GM23248 (cell line): ENCODE measurements around the gene SLC38A8. TPM values are rescaled to one million over a fixed set of nuclear protein-coding genes. Genes with fewer than 3 reads are reported as not detected.

Experiments used
- DNase-seq: peaks from one replicate; pipeline ENCODE4 v3.0.0-alpha.2; 2015
- H2AFZ ChIP-seq: fragments of 200-600 bp; sonication (generic); 2 replicates; pipeline ENCODE4 v1.6.1; 2016; ENCODE audit warnings: antibody characterized with exemption
- H3F3A ChIP-seq: fragments of 200-600 bp; sonication (generic); 2 replicates; pipeline ENCODE4 v1.6.1; 2016; ENCODE audit warnings: mild to moderate bottlenecking, antibody characterized with exemption, mixed run types; ENCODE audit not compliant: insufficient read depth
- H3K27ac ChIP-seq: fragments of 200-600 bp; sonication (generic); 2 replicates; pipeline ENCODE4 v1.5.1; 2016; ENCODE audit warnings: mild to moderate bottlenecking
- H3K27me3 ChIP-seq: fragments of 200-600 bp; sonication (generic); replicated peaks from 2 replicates; pipeline ENCODE4 v1.6.1; 2016; ENCODE audit warnings: mild to moderate bottlenecking; ENCODE audit not compliant: insufficient read depth
- H3K36me3 ChIP-seq: fragments of 200-600 bp; sonication (generic); 2 replicates; pipeline ENCODE4 v1.6.1; 2016; ENCODE audit warnings: low read depth, mild to moderate bottlenecking
- H3K4me1 ChIP-seq: fragments of 200-600 bp; sonication (generic); 2 replicates; pipeline ENCODE4 v1.6.1; 2016; ENCODE audit warnings: mild to moderate bottlenecking; ENCODE audit not compliant: insufficient read depth
- H3K4me2 ChIP-seq: fragments of 200-600 bp; sonication (generic); one replicate; pipeline ENCODE4 v1.6.1; 2016; ENCODE audit warnings: mild to moderate bottlenecking; ENCODE audit not compliant: unreplicated experiment
- H3K4me3 ChIP-seq: fragments of 200-600 bp; sonication (generic); 2 replicates; pipeline ENCODE4 v1.5.1; 2016; ENCODE audit warnings: mild to moderate bottlenecking
- H3K79me2 ChIP-seq: fragments of 200-600 bp; sonication (generic); 2 replicates; pipeline ENCODE4 v1.6.1; 2016; ENCODE audit warnings: mild to moderate bottlenecking; ENCODE audit not compliant: insufficient read depth
- H3K9ac ChIP-seq: fragments of 200-600 bp; sonication (generic); 2 replicates; pipeline ENCODE4 v1.6.1; 2016; ENCODE audit warnings: mild to moderate bottlenecking
- H3K9me2 ChIP-seq: fragments of 200-600 bp; sonication (generic); 2 replicates; pipeline ENCODE4 v1.6.1; 2016; ENCODE audit warnings: mixed run types, mild to moderate bottlenecking, moderate library complexity; ENCODE audit not compliant: insufficient read depth
- H3K9me3 ChIP-seq: fragments of 200-600 bp; sonication (generic); one replicate; pipeline ENCODE4 v1.6.1; 2017; ENCODE audit warnings: low read depth
- H4K20me1 ChIP-seq: fragments of 200-600 bp; sonication (generic); 2 replicates; pipeline ENCODE4 v1.6.0; 2016; ENCODE audit not compliant: insufficient read depth
- EZH2 ChIP-seq: fragments of 200-600 bp; sonication (generic); IDR thresholded peaks from 2 replicates; pipeline ENCODE4 v1.6.1; 2018; ENCODE audit warnings: antibody characterized with exemption, mild to moderate bottlenecking; ENCODE audit not compliant: insufficient read depth, poor library complexity, severe bottlenecking
- EZH2phosphoT487 ChIP-seq: fragments of 200-600 bp; sonication (generic); IDR thresholded peaks from 2 replicates; pipeline ENCODE4 v1.6.1; 2018; ENCODE audit warnings: antibody characterized with exemption, moderate library complexity, mild to moderate bottlenecking, low read depth; ENCODE audit not compliant: insufficient read depth
- WGBS, 2 experiments: methylation state at CpG; one replicate each; pipeline ENCODE4 v1.1.6; 2015 to 2017; ENCODE audit warnings: low lambda C conversion rate in 2 of 2, low coverage in 1 of 2; ENCODE audit errors: missing lambda C conversion rate in 2 of 2; 5-methylcytosine and 5-hydroxymethylcytosine counted together
- in situ Hi-C: fragments of 300-500 bp; cut with MboI; formaldehyde crosslinking; loops from 2 replicates; pipeline ENCODE4 v1.15.0; 2020
- polyA plus RNA-seq: library from polyadenylated mRNA; unstranded; fragments of >200 nt; fragmentation: Nextera tagmentation; extraction: Ambion mirVana; gene quantifications from 2 replicates; pipeline ENCODE4 v1.2.1, GENCODE V29; 2016
- total RNA-seq: library from RNA; depleted of rRNA; stranded (reverse); fragments of >200 nt; shearing (Covaris generic); gene quantifications from 2 replicates; pipeline ENCODE4 v1.2.3, GENCODE V29; 2014

Gene SLC38A8
- total and polyA plus RNA-seq, 2 experiments from 2014 or later: not detected

DNA sequence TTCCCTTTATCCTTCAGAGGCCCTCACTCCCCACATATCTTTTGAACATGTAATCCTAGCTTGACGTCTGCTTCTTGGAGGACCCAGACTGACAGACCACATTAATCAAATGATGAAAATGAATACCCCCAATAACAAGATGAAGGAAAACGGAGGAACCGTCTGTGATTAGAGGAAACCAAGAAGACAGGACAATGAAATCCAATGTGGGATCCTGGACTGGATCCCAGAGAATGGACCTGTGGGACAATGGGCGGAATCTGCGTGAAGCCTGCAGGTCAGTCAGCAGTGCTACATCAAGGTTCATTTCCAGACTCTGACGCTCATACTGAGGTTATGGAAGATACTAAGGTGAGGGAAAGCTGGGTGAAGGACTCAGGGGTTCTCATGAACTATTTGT is 38.2 kb upstream of the SLC38A8 start:
- 86 to 89% methylated on average over 6 of the region's 6 CpGs for WGBS, 2 experiments
- no peak for DNase-seq
- Histone ChIP-seq H3K27me3 (no peaks in the 10 kb centered on the region), H3K4me3 (no peak overlapping the region), H3K9me3 (no peaks in the 10 kb centered on the region), H3K79me2 (peaks cover 27% of the 10 kb centered on the region), H3K27ac (no peak overlapping the region), H3K4me2 (no peak overlapping the region), H3K4me1 (no peaks in the 10 kb centered on the region), H4K20me1 (no peaks in the 10 kb centered on the region; the same call in 1 of the 2 replicates), H3K9me2 (no peaks in the 10 kb centered on the region), H3K9ac (no peak overlapping the region), H2AFZ (no peak overlapping the region), H3K36me3 (peaks cover 52% of the 10 kb centered on the region), H3F3A (no peaks in the 10 kb centered on the region)
- in situ Hi-C loops: no loop called here
- no peak for TF ChIP-seq EZH2phosphoT487
- TF ChIP-seq EZH2: no peak

DNA sequence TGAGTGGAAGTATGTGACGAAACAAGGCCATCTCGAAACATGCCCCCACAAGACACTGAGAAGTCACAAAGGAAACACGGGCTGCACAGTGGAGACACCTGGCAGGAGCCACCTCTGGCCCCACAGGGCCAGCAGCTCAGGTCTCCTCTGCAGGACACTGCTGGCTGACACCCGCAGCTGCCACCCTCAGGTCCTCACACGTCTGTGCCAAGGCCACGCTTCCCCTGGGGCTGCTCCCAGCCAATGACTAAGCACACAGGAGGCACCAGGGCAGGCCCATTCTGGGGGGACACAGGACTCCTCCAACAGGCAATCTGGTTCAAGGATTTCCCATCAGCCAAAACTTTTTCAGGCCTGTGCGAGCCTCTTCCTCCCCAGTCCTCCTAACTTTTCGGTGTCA is 37.8 kb upstream of the SLC38A8 start:
- in situ Hi-C loops: no loop called here
- Histone ChIP-seq H3K9me2 (no peaks in the 10 kb centered on the region), H3K9ac (no peak overlapping the region), H3K27me3 (no peaks in the 10 kb centered on the region), H3K4me3 (no peak overlapping the region), H3K4me1 (no peaks in the 10 kb centered on the region), H3K36me3 (peaks cover 54% of the 10 kb centered on the region), H3K79me2 (peaks cover 27% of the 10 kb centered on the region), H2AFZ (no peak overlapping the region), H3K4me2 (no peak overlapping the region), H3F3A (no peaks in the 10 kb centered on the region), H4K20me1 (no peaks in the 10 kb centered on the region; the same call in 1 of the 2 replicates), H3K9me3 (no peaks in the 10 kb centered on the region), H3K27ac (no peak overlapping the region)
- TF ChIP-seq EZH2 (no peak), EZH2phosphoT487 (no peak)
- 85 to 87% methylated on average over 8 of the region's 8 CpGs for WGBS, 2 experiments
- DNase-seq: no peak

DNA sequence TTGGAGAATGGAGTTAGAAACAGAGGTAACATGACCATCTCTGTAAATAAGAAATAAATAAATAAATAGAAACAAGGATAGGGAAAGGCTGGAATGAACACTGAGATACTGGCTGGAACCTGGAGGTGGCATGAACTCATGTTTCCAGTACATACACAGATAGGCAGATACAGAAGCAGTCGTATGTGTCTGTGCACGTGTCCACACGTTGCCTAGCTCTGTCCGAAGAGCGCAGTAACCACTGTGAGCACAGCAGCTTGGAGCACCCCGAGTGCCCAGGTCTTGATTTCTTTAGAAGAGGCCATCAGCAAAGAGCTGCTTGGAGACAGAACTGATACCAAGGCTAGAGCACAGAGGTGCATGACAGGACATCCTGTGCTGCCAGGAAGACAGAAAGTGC is 37.1 kb upstream of the SLC38A8 start:
- Histone ChIP-seq H3K27ac (no peak overlapping the region), H3K4me2 (no peak overlapping the region), H3K79me2 (peaks cover 27% of the 10 kb centered on the region), H3F3A (no peaks in the 10 kb centered on the region), H3K27me3 (no peaks in the 10 kb centered on the region), H3K36me3 (peaks cover 53% of the 10 kb centered on the region), H2AFZ (no peak overlapping the region), H3K4me1 (no peaks in the 10 kb centered on the region), H3K4me3 (no peak overlapping the region), H3K9me2 (no peaks in the 10 kb centered on the region), H3K9ac (no peak overlapping the region), H3K9me3 (no peaks in the 10 kb centered on the region), H4K20me1 (no peaks in the 10 kb centered on the region; the same call in 1 of the 2 replicates)
- in situ Hi-C loops: no loop called here
- WGBS, 2 experiments: 86 to 87% methylated on average over 6 of the region's 6 CpGs
- no peak for DNase-seq
- TF ChIP-seq EZH2 (no peak), EZH2phosphoT487 (no peak)

DNA sequence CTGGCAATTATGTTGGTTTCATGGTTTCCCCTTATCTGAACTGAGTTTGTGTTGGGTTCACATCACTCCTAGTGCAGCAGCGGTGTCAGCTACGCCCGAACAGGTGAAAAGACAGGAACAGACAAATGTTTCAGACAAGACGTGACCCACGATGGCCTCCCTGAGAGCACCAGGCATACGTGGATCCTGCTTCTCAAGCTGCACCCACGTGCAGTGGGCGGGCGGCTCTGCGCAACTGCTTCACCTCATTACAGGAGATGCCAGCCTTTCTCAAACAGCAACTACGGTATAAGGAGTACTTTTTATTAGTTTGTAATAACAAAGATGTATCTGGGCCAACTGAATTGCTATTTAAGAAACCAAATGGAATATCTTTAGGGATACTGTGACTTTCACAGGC is 32.8 kb upstream of the SLC38A8 start:
- no peak overlapping the region for H3K4me2 ChIP-seq
- peaks cover 42% of the 10 kb centered on the region for H3K36me3 ChIP-seq
- no peaks in the 10 kb centered on the region for H3K9me3 ChIP-seq
- no peaks in the 10 kb centered on the region for H3K9me2 ChIP-seq
- H3K27me3 ChIP-seq: no peaks in the 10 kb centered on the region
- H3K4me1 ChIP-seq: no peaks in the 10 kb centered on the region
- H3K4me3 ChIP-seq: no peak overlapping the region
- WGBS, 2 experiments: 90 to 92% methylated on average over 11 of the region's 11 CpGs
- H3K27ac ChIP-seq: no peak overlapping the region
- no peak for DNase-seq
- H3K79me2 ChIP-seq: peaks cover 27% of the 10 kb centered on the region
- no peak overlapping the region for H2AFZ ChIP-seq
- no peaks in the 10 kb centered on the region; the same call in 1 of the 2 replicates for H4K20me1 ChIP-seq
- in situ Hi-C loops: no loop called here
- H3K9ac ChIP-seq: no peak overlapping the region
- H3F3A ChIP-seq: no peaks in the 10 kb centered on the region
- TF ChIP-seq EZH2phosphoT487: no peak
- TF ChIP-seq EZH2: no peak

DNA sequence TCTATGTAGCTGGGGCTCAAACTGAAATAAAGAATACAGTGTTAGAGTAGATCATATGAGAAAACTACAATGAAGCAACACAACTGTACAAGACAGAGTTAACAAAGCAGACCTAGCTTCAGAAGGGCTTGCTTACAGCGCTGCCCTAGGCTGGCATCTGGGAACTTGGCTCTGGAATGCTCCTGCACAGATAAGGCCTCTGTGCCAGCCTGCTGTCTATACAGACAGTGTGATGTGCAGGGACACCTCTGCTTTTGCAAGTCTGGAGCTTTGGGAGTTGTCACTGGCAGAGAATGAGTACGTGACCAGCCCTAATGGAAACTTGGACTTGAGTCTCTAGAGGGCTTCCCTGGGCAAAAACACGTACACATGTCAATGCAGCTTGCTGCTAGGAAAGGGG is 32.1 kb upstream of the SLC38A8 start:
- no peaks in the 10 kb centered on the region for H3K27me3 ChIP-seq
- TF ChIP-seq EZH2phosphoT487 (no peak), EZH2 (no peak)
- H3K79me2 ChIP-seq: peaks cover 23% of the 10 kb centered on the region
- H3K4me2 ChIP-seq: no peak overlapping the region
- H3K9me3 ChIP-seq: no peaks in the 10 kb centered on the region
- no peaks in the 10 kb centered on the region for H3F3A ChIP-seq
- H2AFZ ChIP-seq: no peak overlapping the region
- H3K9ac ChIP-seq: no peak overlapping the region
- H3K4me1 ChIP-seq: no peaks in the 10 kb centered on the region
- no peaks in the 10 kb centered on the region; the same call in 1 of the 2 replicates for H4K20me1 ChIP-seq
- no peak overlapping the region for H3K4me3 ChIP-seq
- no peak overlapping the region for H3K27ac ChIP-seq
- in situ Hi-C loops: no loop called here
- DNase-seq: no peak
- H3K36me3 ChIP-seq: peaks cover 45% of the 10 kb centered on the region
- WGBS, 2 experiments: 75 to 84% methylated on average over 3 of the region's 3 CpGs
- H3K9me2 ChIP-seq: no peaks in the 10 kb centered on the region
